WTC11 (cell line): ENCODE measurements around the gene SND1. TPM values are rescaled to one million over a fixed set of nuclear protein-coding genes. Genes with fewer than 3 reads are reported as not detected.

Source experiments
- ATAC-seq: fragments of 200-7000 bp; cut with Tn5 transposase; 2 replicates; pipeline ENCODE4 v1.10.0; 2021; ENCODE audit warnings: mild to moderate bottlenecking, moderate library complexity
- CTCF ChIA-PET: fragments of 300-600 bp; sonication (Branson Sonifier 250); formaldehyde crosslinking; loops from one replicate; lab custom pipeline; 2021; ENCODE audit warnings: antibody characterized with exemption; lab: Charles Lee
- POLR2A ChIA-PET: fragments of 350-600 bp; sonication (Branson Sonifier 250); formaldehyde crosslinking; loops from one replicate; lab custom pipeline; 2021; ENCODE audit warnings: antibody characterized with exemption; lab: Charles Lee
- DNase-seq: peaks from one replicate; pipeline ENCODE4 v3.0.0; 2021; ENCODE audit warnings: low spot score
- H3K27ac Mint-ChIP-seq: 2 replicates; pipeline ENCODE4 v1.8.0; 2021; ENCODE audit warnings: mixed read lengths
- H3K27me3 Mint-ChIP-seq: 2 replicates; pipeline ENCODE4 v1.8.0; 2021; ENCODE audit warnings: low read depth, mild to moderate bottlenecking, moderate library complexity, mixed read lengths
- H3K36me3 Mint-ChIP-seq: 2 replicates; pipeline ENCODE4 v1.8.0; 2021; ENCODE audit warnings: mixed read lengths
- H3K4me1 Mint-ChIP-seq: 2 replicates; pipeline ENCODE4 v1.8.0; 2022; ENCODE audit warnings: mixed read lengths
- H3K4me3 Mint-ChIP-seq: 2 replicates; pipeline ENCODE4 v1.8.0; 2021; ENCODE audit warnings: mild to moderate bottlenecking, moderate library complexity, mixed read lengths
- H3K9me3 Mint-ChIP-seq: 2 replicates; pipeline ENCODE4 v1.8.0; 2021; ENCODE audit warnings: mixed read lengths
- CREM ChIP-seq: sonication (generic); formaldehyde crosslinking; IDR thresholded peaks from 2 replicates; pipeline ENCODE4 v1.8.1; 2022; ENCODE audit warnings: mild to moderate bottlenecking, missing genetic modification reagents, moderate library complexity
- ELF4 ChIP-seq: sonication (generic); formaldehyde crosslinking; IDR thresholded peaks from 2 replicates; pipeline ENCODE4 v1.8.1; 2022; ENCODE audit warnings: low read depth, mild to moderate bottlenecking, moderate library complexity, missing genetic modification reagents
- EMX1 ChIP-seq: fragments of 250-450 bp; sonication (Bioruptor Pico); IDR thresholded peaks from 2 replicates; pipeline ENCODE4 v1.8.0; 2021; ENCODE audit warnings: mild to moderate bottlenecking
- GRHL2 ChIP-seq: fragments of 250-450 bp; sonication (Bioruptor Pico); IDR thresholded peaks from 2 replicates; pipeline ENCODE4 v1.8.0; 2022; ENCODE audit warnings: mild to moderate bottlenecking, moderate library complexity; ENCODE audit not compliant: insufficient replicate concordance, severe bottlenecking
- GTF2I ChIP-seq: fragments of 250-450 bp; sonication (Bioruptor Pico); conservative IDR thresholded peaks from 2 replicates; pipeline ENCODE4 v1.4.0; 2021; ENCODE audit warnings: mild to moderate bottlenecking
- JAZF1 ChIP-seq: fragments of 250-450 bp; sonication (Bioruptor Pico); IDR thresholded peaks from 2 replicates; pipeline ENCODE4 v1.9.0; 2021; ENCODE audit warnings: moderate library complexity, mild to moderate bottlenecking, inconsistent platforms
- NFYB ChIP-seq: sonication (generic); formaldehyde crosslinking; conservative IDR thresholded peaks from 2 replicates; pipeline ENCODE4 v1.8.0; 2022; ENCODE audit warnings: low read depth, missing genetic modification reagents
- OVOL2 ChIP-seq: fragments of 250-450 bp; sonication (Bioruptor Pico); IDR thresholded peaks from 2 replicates; pipeline ENCODE4 v1.9.0; 2021; ENCODE audit warnings: mild to moderate bottlenecking, borderline replicate concordance
- RORB ChIP-seq: fragments of 250-450 bp; sonication (Bioruptor Pico); IDR thresholded peaks from 2 replicates; pipeline ENCODE4 v1.9.0; 2021; ENCODE audit warnings: mild to moderate bottlenecking
- SMAD4 ChIP-seq: sonication (generic); formaldehyde crosslinking; IDR thresholded peaks from 2 replicates; pipeline ENCODE4 v1.8.0; 2022; ENCODE audit warnings: mild to moderate bottlenecking, missing genetic modification reagents
- ZNF121 ChIP-seq: sonication (generic); formaldehyde crosslinking; IDR thresholded peaks from 2 replicates; pipeline ENCODE4 v1.8.0; 2023; ENCODE audit warnings: missing genetic modification reagents
- ZNF138 ChIP-seq: sonication (generic); formaldehyde crosslinking; conservative IDR thresholded peaks from 2 replicates; pipeline ENCODE4 v1.8.1; 2022; ENCODE audit warnings: mild to moderate bottlenecking, moderate library complexity, missing genetic modification reagents
- total RNA-seq: library from RNA; stranded (reverse); gene quantifications from 3 replicates; pipeline ENCODE4 v1.2.3, GENCODE V29; 2021
- TF ChIP-seq, protein P1 (sequence below): sonication (generic); formaldehyde crosslinking; IDR thresholded peaks from 2 replicates; pipeline ENCODE4 v1.8.1; 2023; ENCODE audit warnings: mild to moderate bottlenecking, moderate library complexity, missing genetic modification reagents
- TF ChIP-seq, protein P2 (sequence below): fragments of 250-450 bp; sonication (Bioruptor Pico); IDR thresholded peaks from 2 replicates; pipeline ENCODE4 v1.9.0; 2021; ENCODE audit warnings: moderate library complexity, mild to moderate bottlenecking, inconsistent platforms, borderline replicate concordance
- TF ChIP-seq, protein P3 (sequence below): fragments of 250-450 bp; sonication (Bioruptor Pico); IDR thresholded peaks from 2 replicates; pipeline ENCODE4 v1.9.0; 2021; ENCODE audit warnings: mild to moderate bottlenecking
- TF ChIP-seq, protein P4 (sequence below): sonication (generic); formaldehyde crosslinking; IDR thresholded peaks from 2 replicates; pipeline ENCODE4 v1.8.1; 2022; ENCODE audit warnings: low read depth, missing genetic modification reagents, borderline replicate concordance
- TF ChIP-seq, protein P5 (sequence below): fragments of 250-450 bp; sonication (Bioruptor Pico); IDR thresholded peaks from 2 replicates; pipeline ENCODE4 v1.8.0; 2021; ENCODE audit warnings: mild to moderate bottlenecking
- TF ChIP-seq, protein P6 (sequence below): fragments of 200-600 bp; IDR thresholded peaks from 2 replicates; pipeline ENCODE4 v1.8.0; 2022; ENCODE audit warnings: antibody characterized with exemption
- TF ChIP-seq, protein P7 (sequence below): fragments of 250-450 bp; sonication (Bioruptor Pico); IDR thresholded peaks from 2 replicates; pipeline ENCODE4 v1.9.0; 2021; ENCODE audit warnings: mild to moderate bottlenecking

Gene SND1
- total RNA-seq, 1 experiment from 2014 or later, result 261 TPM

DNA sequence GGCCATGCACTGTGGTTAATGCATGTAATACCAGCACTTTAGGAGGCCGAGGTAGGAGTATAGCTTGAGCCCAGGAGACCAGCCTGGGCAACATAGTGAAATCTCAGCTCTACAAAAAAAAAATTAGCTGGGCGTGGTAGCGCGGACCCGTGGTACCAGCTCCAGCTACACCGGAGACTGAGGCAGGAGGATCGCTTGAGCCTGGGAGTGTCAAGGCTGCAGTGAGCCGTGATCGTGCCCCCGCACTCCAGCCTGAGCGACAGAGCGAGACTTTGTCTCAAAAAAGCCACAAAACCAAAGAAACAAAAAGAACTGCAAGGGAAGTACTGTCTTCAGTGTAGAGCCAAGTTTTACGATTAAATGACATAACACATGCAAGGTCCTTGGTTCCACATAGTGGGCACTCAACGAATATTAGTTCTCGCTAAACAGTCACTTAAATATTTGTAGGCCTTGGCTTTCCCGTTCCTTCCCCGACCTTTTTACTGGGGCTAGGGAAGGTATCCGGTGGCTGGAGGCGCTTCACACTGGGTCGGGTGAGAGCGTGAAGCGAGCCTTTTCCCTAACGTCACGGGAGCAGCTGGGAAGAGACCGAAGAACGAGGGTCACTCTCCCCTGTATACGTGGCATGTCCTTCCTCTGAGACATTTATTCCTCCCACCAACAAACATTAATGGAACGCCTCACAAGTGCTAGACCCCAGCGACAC lies 993 bp upstream of the SND1 start:
- Mint-ChIP-seq H3K9me3 (no peaks in the 10 kb centered on the region), H3K4me3 (peak overlapping the region; percentile 100; the same call in 1 of the 2 replicates), H3K4me1 (peaks cover 35% of the 10 kb centered on the region), H3K36me3 (peaks cover 12% of the 10 kb centered on the region; the same call in 1 of the 2 replicates)
- ChIA-PET POLR2A (interaction anchor here (1.2 kb wide), 1 partner anchor 62 kb away, joined by 5 read pairs; no protein-coding TSS in a partner anchor), CTCF (interaction anchor here (1.7 kb wide), 1 partner anchor 22 kb away, joined by 9 read pairs; no protein-coding TSS in a partner anchor)
- ATAC-seq, result peak; percentile 15
- TF ChIP-seq, protein P1, sequence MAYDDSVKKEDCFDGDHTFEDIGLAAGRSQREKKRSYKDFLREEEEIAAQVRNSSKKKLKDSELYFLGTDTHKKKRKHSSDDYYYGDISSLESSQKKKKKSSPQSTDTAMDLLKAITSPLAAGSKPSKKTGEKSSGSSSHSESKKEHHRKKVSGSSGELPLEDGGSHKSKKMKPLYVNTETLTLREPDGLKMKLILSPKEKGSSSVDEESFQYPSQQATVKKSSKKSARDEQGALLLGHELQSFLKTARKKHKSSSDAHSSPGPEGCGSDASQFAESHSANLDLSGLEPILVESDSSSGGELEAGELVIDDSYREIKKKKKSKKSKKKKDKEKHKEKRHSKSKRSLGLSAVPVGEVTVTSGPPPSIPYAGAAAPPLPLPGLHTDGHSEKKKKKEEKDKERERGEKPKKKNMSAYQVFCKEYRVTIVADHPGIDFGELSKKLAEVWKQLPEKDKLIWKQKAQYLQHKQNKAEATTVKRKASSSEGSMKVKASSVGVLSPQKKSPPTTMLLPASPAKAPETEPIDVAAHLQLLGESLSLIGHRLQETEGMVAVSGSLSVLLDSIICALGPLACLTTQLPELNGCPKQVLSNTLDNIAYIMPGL (CRISPR knock-in tag), result no peak
- TF ChIP-seq ZNF138 (CRISPR knock-in tag) (no peak), NFYB (CRISPR knock-in tag) (no peak)
- TF ChIP-seq, protein P2, sequence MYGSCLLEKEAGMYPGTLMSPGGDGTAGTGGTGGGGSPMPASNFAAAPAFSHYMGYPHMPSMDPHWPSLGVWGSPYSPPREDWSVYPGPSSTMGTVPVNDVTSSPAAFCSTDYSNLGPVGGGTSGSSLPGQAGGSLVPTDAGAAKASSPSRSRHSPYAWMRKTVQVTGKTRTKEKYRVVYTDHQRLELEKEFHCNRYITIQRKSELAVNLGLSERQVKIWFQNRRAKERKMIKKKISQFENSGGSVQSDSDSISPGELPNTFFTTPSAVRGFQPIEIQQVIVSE (CRISPR knock-in tag), result no peak
- TF ChIP-seq, all 79 proteins: peak for 0
- H3K27ac Mint-ChIP-seq, result peak overlapping the region; percentile 92
- DNase-seq, result peak; percentile 39
- peaks cover 3% of the 10 kb centered on the region; the same call in 1 of the 2 replicates for H3K27me3 Mint-ChIP-seq

DNA sequence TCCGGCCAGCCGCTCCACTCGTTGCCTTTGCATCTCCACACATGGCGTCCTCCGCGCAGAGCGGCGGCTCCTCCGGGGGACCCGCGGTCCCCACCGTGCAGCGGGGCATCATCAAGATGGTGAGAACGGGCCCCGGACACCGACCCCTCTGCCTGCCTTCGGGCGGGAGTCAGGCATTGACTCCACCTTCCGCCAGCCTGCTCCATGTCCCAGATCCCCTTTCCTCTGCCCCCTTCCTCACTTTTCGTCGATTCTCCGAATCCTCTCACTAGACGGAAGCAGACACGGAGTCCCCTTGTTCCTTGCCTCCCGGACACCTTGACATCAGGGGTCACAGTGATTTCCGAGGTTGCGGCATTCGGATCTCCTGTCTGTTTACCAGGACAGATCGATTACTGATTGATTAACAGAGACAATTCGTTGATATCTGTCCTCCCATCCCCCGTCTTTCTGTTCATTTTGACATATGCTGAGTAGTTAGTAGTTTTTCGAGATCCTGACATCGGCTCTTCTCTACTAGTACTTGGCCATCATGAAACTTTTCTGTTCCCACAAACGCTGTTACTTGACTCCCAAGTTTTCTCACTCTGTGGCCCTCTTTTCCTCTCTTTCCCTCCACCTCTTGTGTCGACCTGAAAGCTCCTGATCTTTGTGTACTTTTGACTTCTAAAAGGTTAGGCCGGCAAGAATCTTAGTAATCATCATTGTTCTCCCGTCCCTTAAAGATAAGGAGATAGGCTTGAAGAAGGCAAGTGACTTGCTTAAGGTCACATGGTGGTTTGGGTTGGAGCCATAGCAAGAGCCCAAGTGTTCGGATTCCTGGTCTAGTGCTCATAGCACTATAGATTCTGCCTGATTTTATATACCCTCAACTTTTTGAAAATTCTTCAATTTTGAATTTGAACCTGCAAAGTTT lies 597 bp downstream of the SND1 start:
- H3K36me3 Mint-ChIP-seq, result peaks cover 16% of the 10 kb centered on the region
- no peaks in the 10 kb centered on the region for H3K27me3 Mint-ChIP-seq
- H3K27ac Mint-ChIP-seq, result peak overlapping the region; percentile 97
- H3K9me3 Mint-ChIP-seq, result no peaks in the 10 kb centered on the region
- H3K4me1 Mint-ChIP-seq, result peaks cover 35% of the 10 kb centered on the region
- peak overlapping the region; percentile 100; the same call in 1 of the 2 replicates for H3K4me3 Mint-ChIP-seq
- POLR2A ChIA-PET, result interaction anchor here (0.7 kb wide), 1 partner anchor 200 kb away, joined by 3 read pairs; no protein-coding TSS in a partner anchor
- no peak for ATAC-seq
- no peak for DNase-seq
- CTCF ChIA-PET, result no interaction called here
- TF ChIP-seq GTF2I (no peak), ZNF121 (peak; percentile 91), EMX1 (CRISPR knock-in tag) (no peak), CREM (no peak), GRHL2 (CRISPR knock-in tag) (no peak), SMAD4 (CRISPR knock-in tag) (no peak), ELF4 (CRISPR knock-in tag) (no peak), RORB (CRISPR knock-in tag) (no peak), JAZF1 (no peak), OVOL2 (CRISPR knock-in tag) (no peak)
- TF ChIP-seq, protein P3, sequence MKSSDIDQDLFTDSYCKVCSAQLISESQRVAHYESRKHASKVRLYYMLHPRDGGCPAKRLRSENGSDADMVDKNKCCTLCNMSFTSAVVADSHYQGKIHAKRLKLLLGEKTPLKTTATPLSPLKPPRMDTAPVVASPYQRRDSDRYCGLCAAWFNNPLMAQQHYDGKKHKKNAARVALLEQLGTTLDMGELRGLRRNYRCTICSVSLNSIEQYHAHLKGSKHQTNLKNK, result no peak
- TF ChIP-seq, protein P4, sequence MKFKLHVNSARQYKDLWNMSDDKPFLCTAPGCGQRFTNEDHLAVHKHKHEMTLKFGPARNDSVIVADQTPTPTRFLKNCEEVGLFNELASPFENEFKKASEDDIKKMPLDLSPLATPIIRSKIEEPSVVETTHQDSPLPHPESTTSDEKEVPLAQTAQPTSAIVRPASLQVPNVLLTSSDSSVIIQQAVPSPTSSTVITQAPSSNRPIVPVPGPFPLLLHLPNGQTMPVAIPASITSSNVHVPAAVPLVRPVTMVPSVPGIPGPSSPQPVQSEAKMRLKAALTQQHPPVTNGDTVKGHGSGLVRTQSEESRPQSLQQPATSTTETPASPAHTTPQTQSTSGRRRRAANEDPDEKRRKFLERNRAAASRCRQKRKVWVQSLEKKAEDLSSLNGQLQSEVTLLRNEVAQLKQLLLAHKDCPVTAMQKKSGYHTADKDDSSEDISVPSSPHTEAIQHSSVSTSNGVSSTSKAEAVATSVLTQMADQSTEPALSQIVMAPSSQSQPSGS (CRISPR knock-in tag), result no peak
- TF ChIP-seq, protein P5, sequence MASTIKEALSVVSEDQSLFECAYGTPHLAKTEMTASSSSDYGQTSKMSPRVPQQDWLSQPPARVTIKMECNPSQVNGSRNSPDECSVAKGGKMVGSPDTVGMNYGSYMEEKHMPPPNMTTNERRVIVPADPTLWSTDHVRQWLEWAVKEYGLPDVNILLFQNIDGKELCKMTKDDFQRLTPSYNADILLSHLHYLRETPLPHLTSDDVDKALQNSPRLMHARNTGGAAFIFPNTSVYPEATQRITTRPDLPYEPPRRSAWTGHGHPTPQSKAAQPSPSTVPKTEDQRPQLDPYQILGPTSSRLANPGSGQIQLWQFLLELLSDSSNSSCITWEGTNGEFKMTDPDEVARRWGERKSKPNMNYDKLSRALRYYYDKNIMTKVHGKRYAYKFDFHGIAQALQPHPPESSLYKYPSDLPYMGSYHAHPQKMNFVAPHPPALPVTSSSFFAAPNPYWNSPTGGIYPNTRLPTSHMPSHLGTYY (CRISPR knock-in tag), result no peak
- TF ChIP-seq, protein P6, sequence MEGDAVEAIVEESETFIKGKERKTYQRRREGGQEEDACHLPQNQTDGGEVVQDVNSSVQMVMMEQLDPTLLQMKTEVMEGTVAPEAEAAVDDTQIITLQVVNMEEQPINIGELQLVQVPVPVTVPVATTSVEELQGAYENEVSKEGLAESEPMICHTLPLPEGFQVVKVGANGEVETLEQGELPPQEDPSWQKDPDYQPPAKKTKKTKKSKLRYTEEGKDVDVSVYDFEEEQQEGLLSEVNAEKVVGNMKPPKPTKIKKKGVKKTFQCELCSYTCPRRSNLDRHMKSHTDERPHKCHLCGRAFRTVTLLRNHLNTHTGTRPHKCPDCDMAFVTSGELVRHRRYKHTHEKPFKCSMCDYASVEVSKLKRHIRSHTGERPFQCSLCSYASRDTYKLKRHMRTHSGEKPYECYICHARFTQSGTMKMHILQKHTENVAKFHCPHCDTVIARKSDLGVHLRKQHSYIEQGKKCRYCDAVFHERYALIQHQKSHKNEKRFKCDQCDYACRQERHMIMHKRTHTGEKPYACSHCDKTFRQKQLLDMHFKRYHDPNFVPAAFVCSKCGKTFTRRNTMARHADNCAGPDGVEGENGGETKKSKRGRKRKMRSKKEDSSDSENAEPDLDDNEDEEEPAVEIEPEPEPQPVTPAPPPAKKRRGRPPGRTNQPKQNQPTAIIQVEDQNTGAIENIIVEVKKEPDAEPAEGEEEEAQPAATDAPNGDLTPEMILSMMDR, result no peak
- TF ChIP-seq, protein P7, sequence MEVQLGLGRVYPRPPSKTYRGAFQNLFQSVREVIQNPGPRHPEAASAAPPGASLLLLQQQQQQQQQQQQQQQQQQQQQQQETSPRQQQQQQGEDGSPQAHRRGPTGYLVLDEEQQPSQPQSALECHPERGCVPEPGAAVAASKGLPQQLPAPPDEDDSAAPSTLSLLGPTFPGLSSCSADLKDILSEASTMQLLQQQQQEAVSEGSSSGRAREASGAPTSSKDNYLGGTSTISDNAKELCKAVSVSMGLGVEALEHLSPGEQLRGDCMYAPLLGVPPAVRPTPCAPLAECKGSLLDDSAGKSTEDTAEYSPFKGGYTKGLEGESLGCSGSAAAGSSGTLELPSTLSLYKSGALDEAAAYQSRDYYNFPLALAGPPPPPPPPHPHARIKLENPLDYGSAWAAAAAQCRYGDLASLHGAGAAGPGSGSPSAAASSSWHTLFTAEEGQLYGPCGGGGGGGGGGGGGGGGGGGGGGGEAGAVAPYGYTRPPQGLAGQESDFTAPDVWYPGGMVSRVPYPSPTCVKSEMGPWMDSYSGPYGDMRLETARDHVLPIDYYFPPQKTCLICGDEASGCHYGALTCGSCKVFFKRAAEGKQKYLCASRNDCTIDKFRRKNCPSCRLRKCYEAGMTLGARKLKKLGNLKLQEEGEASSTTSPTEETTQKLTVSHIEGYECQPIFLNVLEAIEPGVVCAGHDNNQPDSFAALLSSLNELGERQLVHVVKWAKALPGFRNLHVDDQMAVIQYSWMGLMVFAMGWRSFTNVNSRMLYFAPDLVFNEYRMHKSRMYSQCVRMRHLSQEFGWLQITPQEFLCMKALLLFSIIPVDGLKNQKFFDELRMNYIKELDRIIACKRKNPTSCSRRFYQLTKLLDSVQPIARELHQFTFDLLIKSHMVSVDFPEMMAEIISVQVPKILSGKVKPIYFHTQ (CRISPR knock-in tag), result no peak
- TF ChIP-seq, protein P1 (CRISPR knock-in tag), result no peak
